GM12878 (cell line): ENCODE measurements around the gene ITIH1. TPM values are rescaled to one million over a fixed set of nuclear protein-coding genes. Genes with fewer than 3 reads are reported as not detected.

Experiments used
- BMI1 ChIP-seq: fragments of 450-650 bp; IDR thresholded peaks from 2 replicates; pipeline ENCODE4 v1.6.1; 2016; ENCODE audit warnings: mild to moderate bottlenecking, moderate library complexity, borderline replicate concordance
- EP300 ChIP-seq, 2 experiments: fragments of 150-350 bp in 1 of 2; IDR thresholded peaks; 2 replicates each; pipeline ENCODE4 v1.6.1; 2011 to 2012; ENCODE audit warnings: low read depth in 2 of 2, low read length in 2 of 2, borderline replicate concordance in 1 of 2, improper control_type of control experiment in 1 of 2, inconsistent platforms in 1 of 2; ENCODE audit not compliant: control insufficient read depth in 1 of 2
- ETV6 ChIP-seq, 2 experiments: fragments of 450-650 bp in 1 of 2; IDR thresholded peaks in 1 of 2; conservative IDR thresholded peaks in 1 of 2; 2 replicates each; pipeline ENCODE4 v1.6.1; 2014; ENCODE audit warnings: antibody characterized with exemption in 1 of 2, borderline replicate concordance in 1 of 2, low read depth in 1 of 2, mild to moderate bottlenecking in 1 of 2, moderate library complexity in 1 of 2
- LARP7 ChIP-seq: fragments of 450-650 bp; IDR thresholded peaks from 2 replicates; pipeline ENCODE4 v1.6.1; 2017; ENCODE audit warnings: mild to moderate bottlenecking
- MTA3 ChIP-seq: IDR thresholded peaks from 2 replicates; pipeline ENCODE4 v1.6.1; 2012; ENCODE audit warnings: low read length, inconsistent platforms, borderline replicate concordance
- NFYA ChIP-seq: IDR thresholded peaks from 2 replicates; pipeline ENCODE4 v1.6.1; 2011; ENCODE audit warnings: low read depth, mild to moderate bottlenecking, low read length, improper control_type of control experiment, borderline replicate concordance
- PML ChIP-seq: IDR thresholded peaks from 2 replicates; pipeline ENCODE4 v1.6.1; 2012; ENCODE audit warnings: low read length, inconsistent platforms
- POLR2AphosphoS5 ChIP-seq: IDR thresholded peaks from 2 replicates; pipeline ENCODE4 v1.6.1; 2011; ENCODE audit warnings: mild to moderate bottlenecking, low read length, inconsistent platforms
- SREBF2 ChIP-seq: IDR thresholded peaks from 2 replicates; pipeline ENCODE4 v1.6.1; 2012; ENCODE audit warnings: mild to moderate bottlenecking, low read length
- SRF ChIP-seq, 2 experiments: IDR thresholded peaks; 2 replicates each; pipeline ENCODE4 v1.6.1; 2011; ENCODE audit warnings: low read depth in 2 of 2, low read length in 2 of 2, mild to moderate bottlenecking in 1 of 2, moderate library complexity in 1 of 2
- TCF12 ChIP-seq: IDR thresholded peaks from 2 replicates; pipeline ENCODE4 v1.6.1; 2011; ENCODE audit warnings: low read depth, mild to moderate bottlenecking, low read length
- ZNF384 ChIP-seq: IDR thresholded peaks from 2 replicates; pipeline ENCODE4 v1.6.1; 2012; ENCODE audit warnings: low read depth, mild to moderate bottlenecking, low read length, improper control_type of control experiment, borderline replicate concordance
- polyA plus RNA-seq, 11 experiments: library from polyadenylated mRNA; depleted of rRNA in 4 of 11; unstranded in 6 of 11; stranded (reverse) in 5 of 11; fragments of >200 nt; fragmentation: Nextera tagmentation in 4 of 11; fragmentation: Illumina TruSeq in 1 of 11; extraction: Ambion mirVana in 4 of 11; extraction: Trizol in 1 of 11; gene quantifications; 1 replicate in 1 of 11; 2 replicates in 10 of 11; pipeline versions ENCODE4 v1.2.1 to v1.2.3, GENCODE V29; 2011 to 2016; ENCODE audit warnings: inconsistent platforms in 2 of 11, missing spikeins in 2 of 11, low read depth in 1 of 11
- total RNA-seq, 4 experiments: library from RNA; depleted of rRNA in 3 of 4; stranded (reverse); fragments of >200 nt in 3 of 4; fragmentation: Illumina TruSeq in 1 of 4; extraction: Trizol in 1 of 4; gene quantifications; 2 replicates each; pipeline versions ENCODE4 v1.2.1 to v1.2.3, GENCODE V29; 2013 to 2021
- TF ChIP-seq, protein P1 (sequence below): fragments of 450-650 bp; IDR thresholded peaks from 2 replicates; pipeline ENCODE4 v1.6.1; 2017; ENCODE audit warnings: low read depth, mild to moderate bottlenecking, moderate library complexity
- TF ChIP-seq, protein P2 (sequence below): IDR thresholded peaks from 2 replicates; pipeline ENCODE4 v1.6.1; 2011; ENCODE audit warnings: borderline replicate concordance, low read depth, mild to moderate bottlenecking, moderate library complexity, mixed read lengths, low read length; ENCODE audit not compliant: insufficient read depth; ENCODE audit errors: extremely low read length
- TF ChIP-seq, protein P3 (sequence below): fragments of 150-350 bp; IDR thresholded peaks from 2 replicates; pipeline ENCODE4 v1.6.1; 2014; ENCODE audit warnings: mild to moderate bottlenecking, low read depth, low read length
- TF ChIP-seq, protein P4 (sequence below): fragments of 450-650 bp; IDR thresholded peaks from 2 replicates; pipeline ENCODE4 v1.6.1; 2017; ENCODE audit warnings: mild to moderate bottlenecking, low read depth, inconsistent platforms; ENCODE audit not compliant: poor library complexity, severe bottlenecking
- TF ChIP-seq, protein P5 (sequence below): IDR thresholded peaks from 2 replicates; pipeline ENCODE4 v1.6.1; 2011; ENCODE audit warnings: low read depth, mild to moderate bottlenecking, low read length, moderate library complexity, borderline replicate concordance; ENCODE audit errors: extremely low read depth
- TF ChIP-seq, protein P6 (sequence below), 3 experiments: IDR thresholded peaks in 2 of 3; conservative IDR thresholded peaks in 1 of 3; 2 replicates each; pipeline ENCODE4 v1.5.1; 2011; ENCODE audit warnings: low read depth in 3 of 3, low read length in 3 of 3, mild to moderate bottlenecking in 3 of 3, control low read depth in 2 of 3, moderate library complexity in 2 of 3, inconsistent platforms in 1 of 3, mixed read lengths in 1 of 3; ENCODE audit not compliant: control insufficient read depth in 2 of 3, insufficient read depth in 1 of 3; ENCODE audit errors: extremely low read depth in 1 of 3

Gene ITIH1
- total and polyA plus RNA-seq, 10 of the 15 experiments (the other 5 are each of a cell fraction or from before 2014, with no cell fraction given), result 0.33 to 0.64 (median 0.44) TPM; not detected in 7

DNA sequence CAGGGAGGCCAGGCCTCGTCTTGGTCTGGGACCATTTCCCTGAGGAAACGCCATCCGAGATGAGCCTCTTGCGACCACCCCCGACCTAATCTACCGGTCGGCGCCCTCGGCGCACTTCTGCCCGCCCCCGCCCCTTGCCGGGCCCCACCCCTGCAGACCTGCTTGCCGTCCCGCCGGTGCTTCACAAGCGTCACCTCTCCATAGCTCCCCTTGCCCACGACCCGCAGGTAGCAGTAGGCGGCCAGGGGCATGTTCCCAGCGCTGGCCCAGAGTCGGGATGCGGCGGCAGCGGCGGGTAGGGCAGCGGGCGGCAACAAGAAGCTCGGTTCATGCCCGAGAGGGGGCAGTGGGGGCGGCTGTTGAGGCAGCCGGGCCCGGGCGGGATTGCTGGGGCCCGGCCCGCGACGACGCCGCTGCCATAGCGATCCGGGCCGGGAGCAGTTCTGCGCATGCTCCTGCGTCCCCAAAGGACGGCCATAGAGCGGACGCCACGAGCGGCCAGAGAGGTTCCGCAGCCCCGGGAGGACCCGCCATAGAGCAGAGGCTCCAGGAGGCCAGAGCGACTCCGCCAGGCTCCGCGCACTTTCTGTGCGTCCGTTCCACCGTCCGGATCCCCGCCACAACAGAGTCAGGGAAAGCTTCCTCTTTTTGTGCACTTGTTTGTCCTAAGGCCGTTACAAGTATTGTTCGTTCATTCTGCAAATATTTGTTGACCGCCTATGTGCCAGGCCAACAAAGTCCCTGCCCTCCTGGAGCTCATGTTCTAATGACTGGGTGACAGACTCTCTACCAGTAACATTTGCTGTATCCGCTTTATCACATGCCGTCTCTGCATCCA lies 6.7 kb upstream of the ITIH1 start, which contains the start of gene NEK4 (continued):
- TF ChIP-seq EP300 (IDR thresholded peaks at IDR 0.05; ENCODE audit: borderline replicate concordance in 1 of 2, control insufficient read depth in 1 of 2, low read depth in 2 of 2, low read length in 2 of 2) (0 out of 4 replicates have a peak, but pooled peaks of 1 of the 2 experiments have one; percentile 8), ZNF384 (no peak; the same call in 1 of the 2 replicates), SRF (IDR thresholded peaks at IDR 0.05; ENCODE audit: low read depth in 2 of 2, low read length in 2 of 2) (no peak), NFYA (no peak), SREBF2 (no peak), ETV6 (conservative IDR thresholded peaks at IDR 0.05 in 1 of 2, IDR thresholded peaks at IDR 0.05 in 1 of 2; ENCODE audit: borderline replicate concordance in 1 of 2, low read depth in 1 of 2) (0 out of 4 replicates have a peak, but pooled peaks of 1 of the 2 experiments have one; percentile 40), BMI1 (peak; percentile 83), LARP7 (0 out of 2 replicates have a peak, but pooled peaks have one; percentile 52), POLR2AphosphoS5 (peak; percentile 98), PML (peak; percentile 95), TCF12 (peak; percentile 43; the same call in 1 of the 2 replicates), MTA3 (no peak)
- TF ChIP-seq, protein P1, sequence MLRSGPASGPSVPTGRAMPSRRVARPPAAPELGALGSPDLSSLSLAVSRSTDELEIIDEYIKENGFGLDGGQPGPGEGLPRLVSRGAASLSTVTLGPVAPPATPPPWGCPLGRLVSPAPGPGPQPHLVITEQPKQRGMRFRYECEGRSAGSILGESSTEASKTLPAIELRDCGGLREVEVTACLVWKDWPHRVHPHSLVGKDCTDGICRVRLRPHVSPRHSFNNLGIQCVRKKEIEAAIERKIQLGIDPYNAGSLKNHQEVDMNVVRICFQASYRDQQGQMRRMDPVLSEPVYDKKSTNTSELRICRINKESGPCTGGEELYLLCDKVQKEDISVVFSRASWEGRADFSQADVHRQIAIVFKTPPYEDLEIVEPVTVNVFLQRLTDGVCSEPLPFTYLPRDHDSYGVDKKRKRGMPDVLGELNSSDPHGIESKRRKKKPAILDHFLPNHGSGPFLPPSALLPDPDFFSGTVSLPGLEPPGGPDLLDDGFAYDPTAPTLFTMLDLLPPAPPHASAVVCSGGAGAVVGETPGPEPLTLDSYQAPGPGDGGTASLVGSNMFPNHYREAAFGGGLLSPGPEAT, result peak; percentile 86
- TF ChIP-seq, protein P2, sequence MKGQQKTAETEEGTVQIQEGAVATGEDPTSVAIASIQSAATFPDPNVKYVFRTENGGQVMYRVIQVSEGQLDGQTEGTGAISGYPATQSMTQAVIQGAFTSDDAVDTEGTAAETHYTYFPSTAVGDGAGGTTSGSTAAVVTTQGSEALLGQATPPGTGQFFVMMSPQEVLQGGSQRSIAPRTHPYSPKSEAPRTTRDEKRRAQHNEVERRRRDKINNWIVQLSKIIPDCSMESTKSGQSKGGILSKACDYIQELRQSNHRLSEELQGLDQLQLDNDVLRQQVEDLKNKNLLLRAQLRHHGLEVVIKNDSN, result no peak
- TF ChIP-seq, protein P3, sequence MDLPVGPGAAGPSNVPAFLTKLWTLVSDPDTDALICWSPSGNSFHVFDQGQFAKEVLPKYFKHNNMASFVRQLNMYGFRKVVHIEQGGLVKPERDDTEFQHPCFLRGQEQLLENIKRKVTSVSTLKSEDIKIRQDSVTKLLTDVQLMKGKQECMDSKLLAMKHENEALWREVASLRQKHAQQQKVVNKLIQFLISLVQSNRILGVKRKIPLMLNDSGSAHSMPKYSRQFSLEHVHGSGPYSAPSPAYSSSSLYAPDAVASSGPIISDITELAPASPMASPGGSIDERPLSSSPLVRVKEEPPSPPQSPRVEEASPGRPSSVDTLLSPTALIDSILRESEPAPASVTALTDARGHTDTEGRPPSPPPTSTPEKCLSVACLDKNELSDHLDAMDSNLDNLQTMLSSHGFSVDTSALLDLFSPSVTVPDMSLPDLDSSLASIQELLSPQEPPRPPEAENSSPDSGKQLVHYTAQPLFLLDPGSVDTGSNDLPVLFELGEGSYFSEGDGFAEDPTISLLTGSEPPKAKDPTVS, result no peak
- TF ChIP-seq, protein P4, sequence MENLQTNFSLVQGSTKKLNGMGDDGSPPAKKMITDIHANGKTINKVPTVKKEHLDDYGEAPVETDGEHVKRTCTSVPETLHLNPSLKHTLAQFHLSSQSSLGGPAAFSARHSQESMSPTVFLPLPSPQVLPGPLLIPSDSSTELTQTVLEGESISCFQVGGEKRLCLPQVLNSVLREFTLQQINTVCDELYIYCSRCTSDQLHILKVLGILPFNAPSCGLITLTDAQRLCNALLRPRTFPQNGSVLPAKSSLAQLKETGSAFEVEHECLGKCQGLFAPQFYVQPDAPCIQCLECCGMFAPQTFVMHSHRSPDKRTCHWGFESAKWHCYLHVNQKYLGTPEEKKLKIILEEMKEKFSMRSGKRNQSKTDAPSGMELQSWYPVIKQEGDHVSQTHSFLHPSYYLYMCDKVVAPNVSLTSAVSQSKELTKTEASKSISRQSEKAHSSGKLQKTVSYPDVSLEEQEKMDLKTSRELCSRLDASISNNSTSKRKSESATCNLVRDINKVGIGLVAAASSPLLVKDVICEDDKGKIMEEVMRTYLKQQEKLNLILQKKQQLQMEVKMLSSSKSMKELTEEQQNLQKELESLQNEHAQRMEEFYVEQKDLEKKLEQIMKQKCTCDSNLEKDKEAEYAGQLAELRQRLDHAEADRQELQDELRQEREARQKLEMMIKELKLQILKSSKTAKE, result peak; percentile 27
- TF ChIP-seq, protein P5, sequence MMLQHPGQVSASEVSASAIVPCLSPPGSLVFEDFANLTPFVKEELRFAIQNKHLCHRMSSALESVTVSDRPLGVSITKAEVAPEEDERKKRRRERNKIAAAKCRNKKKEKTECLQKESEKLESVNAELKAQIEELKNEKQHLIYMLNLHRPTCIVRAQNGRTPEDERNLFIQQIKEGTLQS, result no peak
- TF ChIP-seq, protein P6, sequence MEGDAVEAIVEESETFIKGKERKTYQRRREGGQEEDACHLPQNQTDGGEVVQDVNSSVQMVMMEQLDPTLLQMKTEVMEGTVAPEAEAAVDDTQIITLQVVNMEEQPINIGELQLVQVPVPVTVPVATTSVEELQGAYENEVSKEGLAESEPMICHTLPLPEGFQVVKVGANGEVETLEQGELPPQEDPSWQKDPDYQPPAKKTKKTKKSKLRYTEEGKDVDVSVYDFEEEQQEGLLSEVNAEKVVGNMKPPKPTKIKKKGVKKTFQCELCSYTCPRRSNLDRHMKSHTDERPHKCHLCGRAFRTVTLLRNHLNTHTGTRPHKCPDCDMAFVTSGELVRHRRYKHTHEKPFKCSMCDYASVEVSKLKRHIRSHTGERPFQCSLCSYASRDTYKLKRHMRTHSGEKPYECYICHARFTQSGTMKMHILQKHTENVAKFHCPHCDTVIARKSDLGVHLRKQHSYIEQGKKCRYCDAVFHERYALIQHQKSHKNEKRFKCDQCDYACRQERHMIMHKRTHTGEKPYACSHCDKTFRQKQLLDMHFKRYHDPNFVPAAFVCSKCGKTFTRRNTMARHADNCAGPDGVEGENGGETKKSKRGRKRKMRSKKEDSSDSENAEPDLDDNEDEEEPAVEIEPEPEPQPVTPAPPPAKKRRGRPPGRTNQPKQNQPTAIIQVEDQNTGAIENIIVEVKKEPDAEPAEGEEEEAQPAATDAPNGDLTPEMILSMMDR (IDR thresholded peaks at IDR 0.05 in 2 of 3, conservative IDR thresholded peaks at IDR 0.05 in 1 of 3; ENCODE audit: control insufficient read depth in 2 of 3, extremely low read depth in 1 of 3, insufficient read depth in 1 of 3, low read depth in 3 of 3, low read length in 3 of 3), result no peak
